ENCODE measurements around the gene HBM.

DNA sequence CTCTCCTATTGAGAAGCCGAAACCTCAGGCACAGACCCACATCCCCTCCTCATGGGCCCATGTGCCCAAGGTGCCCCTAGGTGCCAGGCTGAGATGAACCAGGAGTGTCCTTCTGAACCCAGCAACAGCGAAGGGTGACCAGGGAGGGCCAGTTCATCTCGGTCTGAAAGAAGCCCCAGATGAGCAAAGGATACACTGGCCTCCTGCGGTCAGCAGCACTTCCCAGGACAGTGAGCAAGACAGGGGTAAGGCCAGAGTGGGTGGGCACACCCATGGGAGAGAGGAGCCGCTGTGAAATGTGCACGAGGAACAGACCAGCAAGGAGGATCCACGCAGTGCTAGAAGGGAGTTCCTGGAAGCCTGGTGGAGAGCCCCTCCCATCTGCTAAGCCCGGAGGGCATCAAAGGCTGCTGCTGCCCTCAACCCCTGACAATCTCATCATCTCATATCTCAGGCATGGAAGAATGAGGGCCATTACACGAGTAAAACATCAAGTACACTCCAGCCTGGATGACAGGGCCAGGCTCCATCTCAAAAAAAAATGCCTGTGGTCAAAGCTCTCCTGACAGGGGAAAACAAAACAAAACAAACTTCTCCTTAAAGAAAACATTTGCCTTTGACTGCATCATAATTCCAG lies 16.6 kb upstream of the HBM start:
- TF ChIP-seq CTCF (IDR thresholded peaks at IDR 0.05) (no peak), POLR2AphosphoS5 (IDR thresholded peaks at IDR 0.05; ENCODE audit: low read depth, low read length) (no peak), REST (IDR thresholded peaks at IDR 0.05; ENCODE audit: insufficient read depth in 1 of 2, low read depth in 2 of 2, low read length in 1 of 2) (no peak), SIN3A (IDR thresholded peaks at IDR 0.05; ENCODE audit: borderline replicate concordance, insufficient read depth, low read depth, low read length) (no peak), TCF7L2 (IDR thresholded peaks at IDR 0.05; ENCODE audit: low read depth, low read length) (no peak)
